ENCODE measurements around the gene SLCO2B1. TPM values are rescaled to one million over a fixed set of nuclear protein-coding genes. Genes with fewer than 3 reads are reported as not detected.

The SLCO2B1 gene
- total and polyA plus RNA-seq, 2 of the 8 experiments (the other 6 are each of a cell fraction or from before 2014, with no cell fraction given), result 0.03 TPM; not detected in 1

- FAIRE-seq, result no peak
- 88% methylated on average over 5 of the region's 5 CpGs; no CpG with 5 or more reads in 1 of the 2 experiments for WGBS, 2 experiments (ENCODE audit: extremely low coverage in 1 of 2, insufficient coverage in 1 of 2, insufficient read length in 1 of 2, insufficient replicate concordance in 2 of 2, low coverage in 1 of 2, low lambda C conversion rate in 2 of 2, missing lambda C conversion rate in 1 of 2)
- CTCF ChIA-PET (ENCODE audit: partially characterized antibody), result no interaction called here
- TF ChIP-seq POLR2A (IDR thresholded peaks at IDR 0.05; ENCODE audit: control extremely low read depth in 1 of 2, low read depth in 2 of 2, low read length in 2 of 2) (no peak), SP4 (IDR thresholded peaks at IDR 0.05; ENCODE audit: low read length) (no peak), KDM4A (IDR thresholded peaks at IDR 0.05; ENCODE audit: low read depth, low read length, severe bottlenecking) (no peak), SUZ12 (IDR thresholded peaks at IDR 0.05; ENCODE audit: low read length) (no peak), CTBP2 (IDR thresholded peaks at IDR 0.05; ENCODE audit: borderline replicate concordance, insufficient read depth, insufficient read length, low read length) (no peak), KDM1A (IDR thresholded peaks at IDR 0.05; ENCODE audit: borderline replicate concordance, low read length) (no peak), YY1 (IDR thresholded peaks at IDR 0.05; ENCODE audit: low read depth, low read length) (no peak), RBBP5 (IDR thresholded peaks at IDR 0.05; ENCODE audit: borderline replicate concordance, low read depth, low read length) (no peak), MAX (IDR thresholded peaks at IDR 0.05) (no peak), ATF3 (IDR thresholded peaks at IDR 0.05; ENCODE audit: insufficient read depth, low read depth, low read length) (no peak), POU5F1 (IDR thresholded peaks at IDR 0.05; ENCODE audit: low read depth, low read length) (no peak), BCL11A (IDR thresholded peaks at IDR 0.05; ENCODE audit: low read depth in 2 of 2, low read length in 2 of 2) (no peak), GTF2F1 (IDR thresholded peaks at IDR 0.05; ENCODE audit: borderline replicate concordance, low read depth, low read length) (no peak)
Observed at GRCh38 chr11:75103380-75104026, 47.4 kb upstream of the SLCO2B1 start.

More at GRCh38 chr11:75103380-75104026, 47.4 kb upstream of the SLCO2B1 start:
- H4K91ac ChIP-seq (replicated peaks; ENCODE audit: insufficient read length, low read length), result no peak overlapping the region
- H3K4me1 ChIP-seq (replicated peaks in 1 of 4; ENCODE audit: control insufficient read depth in 3 of 4, insufficient read depth in 4 of 4, low read length in 3 of 4), result peaks cover 0 to 2% (median 0%) of the 10 kb centered on the region in 4 experiments; a peak in 2 of 7 replicates
- DNase-seq (ENCODE audit: low read depth in 1 of 2, low spot score in 2 of 2), result no peak
- no peak overlapping the region for H3K4ac ChIP-seq (replicated peaks; ENCODE audit: insufficient read length, low read depth, low read length)
- H2BK120ac ChIP-seq (replicated peaks; ENCODE audit: low read depth, low read length), result no peak overlapping the region
- H3K18ac ChIP-seq (ENCODE audit: extremely low read depth, low read length), result no peak overlapping the region
- H3K27me3 ChIP-seq (replicated peaks in 1 of 4; ENCODE audit: control insufficient read depth in 3 of 4, extremely low read depth in 1 of 4, insufficient read depth in 3 of 4, low read length in 3 of 4), result no peaks in the 10 kb centered on the region
- no peak overlapping the region for H2BK15ac ChIP-seq (ENCODE audit: low read length)
- no peak overlapping the region for H3K56ac ChIP-seq (replicated peaks; ENCODE audit: insufficient read length, low read depth, low read length)
- H3K9me3 ChIP-seq (ENCODE audit: insufficient read depth in 2 of 2, low read depth in 1 of 2, low read length in 1 of 2), result no peaks in the 10 kb centered on the region
- no peak overlapping the region for H2BK20ac ChIP-seq (ENCODE audit: low read length)
- H3K4me2 ChIP-seq (ENCODE audit: insufficient read depth in 1 of 2, low read depth in 2 of 2, low read length in 2 of 2), result no peak overlapping the region
- no peak overlapping the region for H2BK5ac ChIP-seq (ENCODE audit: low read depth, low read length)
- H3K23me2 ChIP-seq (ENCODE audit: low read depth, low read length), result no peaks in the 10 kb centered on the region
- no peak overlapping the region for H3K27ac ChIP-seq (ENCODE audit: low read depth, low read length)
- H4K8ac ChIP-seq (ENCODE audit: extremely low read depth, insufficient read depth, low read length), result no peak overlapping the region
- H4K5ac ChIP-seq (ENCODE audit: insufficient read length, low read depth, low read length), result no peak overlapping the region
- peak overlapping the region; percentile 62; the same call in 1 of the 2 replicates for H2BK12ac ChIP-seq (ENCODE audit: low read depth, low read length)
- H4K20me1 ChIP-seq (replicated peaks in 1 of 2; ENCODE audit: control insufficient read depth in 1 of 2, insufficient read depth in 2 of 2, low read length in 2 of 2), result no peaks in the 10 kb centered on the region
- H3K4me3 ChIP-seq (ENCODE audit: extremely low read depth in 1 of 4, insufficient read depth in 2 of 4, low read depth in 3 of 4, low read length in 4 of 4), result no peak overlapping the region
- H3K79me2 ChIP-seq (ENCODE audit: control insufficient read depth in 1 of 2, insufficient read depth in 2 of 2, low read length in 2 of 2), result no peaks in the 10 kb centered on the region
- no peak overlapping the region for H2AFZ ChIP-seq (ENCODE audit: low read length)
- H3K23ac ChIP-seq (ENCODE audit: insufficient read length), result no peak overlapping the region
- no peak overlapping the region for H3K9ac ChIP-seq (replicated peaks in 1 of 4; ENCODE audit: extremely low read depth in 1 of 4, low read depth in 3 of 4, low read length in 3 of 4)
- no peak overlapping the region for H3K14ac ChIP-seq (ENCODE audit: insufficient read length)
- no peaks in the 10 kb centered on the region for H3K36me3 ChIP-seq (ENCODE audit: control insufficient read depth in 2 of 4, insufficient read depth in 4 of 4, low read length in 3 of 4)
- POLR2A ChIA-PET (ENCODE audit: partially characterized antibody), result no interaction called here
- no peaks in the 10 kb centered on the region for H3K79me1 ChIP-seq (ENCODE audit: low read depth, low read length)
- no peak overlapping the region for H2AK5ac ChIP-seq (ENCODE audit: low read depth, low read length)

All from H1 (cell line).